GM19455 (cell line): ENCODE results near the gene GTF3C5.
"Not testable (repeated sequence)": the region's sequence is repeated elsewhere in the genome, so short reads cannot be mapped to it uniquely, and the experiment has no call there.

Experiments
- ATAC-seq: cut with Tn5 transposase; IDR thresholded peaks from one replicate; pipeline ENCODE4 v1.9.1; 2021; ENCODE audit not compliant: unreplicated experiment

GTF3C5 gene

GRCh38 chr9:133088146-133088750, 57.5 kb downstream of the GTF3C5 start:
- ATAC-seq = no peak

GRCh38 chr9:133088756-133089155, 58.0 kb downstream of the GTF3C5 start:
- no peak for ATAC-seq

- ATAC-seq = no peak
Observed at GRCh38 chr9:133089271-133089671, 58.5 kb downstream of the GTF3C5 start.

GRCh38 chr9:133090187-133090586, 59.4 kb downstream of the GTF3C5 start:
- ATAC-seq = no peak

GRCh38 chr9:133090752-133091385, 60.1 kb downstream of the GTF3C5 start:
- ATAC-seq = no peak

- not testable (repeated sequence) for ATAC-seq
Observed at GRCh38 chr9:133094351-133094750, 63.6 kb downstream of the GTF3C5 start.

GRCh38 chr9:133094842-133095393, 64.1 kb downstream of the GTF3C5 start:
- ATAC-seq = no peak

GRCh38 chr9:133098104-133098754, 67.4 kb downstream of the GTF3C5 start:
- ATAC-seq = no peak

GRCh38 chr9:133098871-133099270, 68.1 kb downstream of the GTF3C5 start:
- ATAC-seq = no peak

GRCh38 chr9:133099726-133100505, 69.1 kb downstream of the GTF3C5 start:
- no peak for ATAC-seq

- no peak for ATAC-seq
Observed at GRCh38 chr9:133100506-133101355, 69.9 kb downstream of the GTF3C5 start.

GRCh38 chr9:133101356-133102189, 70.8 kb downstream of the GTF3C5 start:
- ATAC-seq = no peak

- ATAC-seq = no peak
Observed at GRCh38 chr9:133102190-133103021, 71.6 kb downstream of the GTF3C5 start.

GRCh38 chr9:133103183-133103986, 72.6 kb downstream of the GTF3C5 start:
- ATAC-seq = no peak

GRCh38 chr9:133103987-133104505, 73.2 kb downstream of the GTF3C5 start:
- ATAC-seq = no peak

GRCh38 chr9:133104718-133105460, 74.1 kb downstream of the GTF3C5 start:
- no peak for ATAC-seq

GRCh38 chr9:133105461-133105770, 74.6 kb downstream of the GTF3C5 start:
- ATAC-seq = no peak
